Endothelial cell of umbilical vein (primary cell): ENCODE data around the gene GAL3ST3. TPM values are rescaled to one million over a fixed set of nuclear protein-coding genes. Genes with fewer than 3 reads are reported as not detected.

Experiments
- BruUV-seq: library from RNA; stranded (reverse); fragments of 400-500 nt; replicated peaks from 2 replicates; lab custom pipeline; 2021; lab: Mats Ljungman, UMichigan
- CTCF ChIA-PET: fragments of 300-600, 350-600 bp; sonication (Branson Sonifier 250); formaldehyde crosslinking; loops from one replicate; lab custom pipeline; 2021; ENCODE audit warnings: antibody characterized with exemption, inconsistent platforms; lab: Charles Lee
- POLR2A ChIA-PET: fragments of 300-600, 350-600 bp; sonication (Branson Sonifier 250); formaldehyde crosslinking; loops from one replicate; lab custom pipeline; 2021; ENCODE audit warnings: antibody characterized with exemption, inconsistent platforms; lab: Charles Lee
- DNase-seq: peaks from one replicate; pipeline ENCODE4 v3.0.0-alpha.2; 2011; ENCODE audit warnings: low read depth, low spot score
- FAIRE-seq: peaks from 2 replicates; lab custom pipeline; 2011; peaks lifted over from hg19 to GRCh38; lab: Jason Lieb, UNC
- H2AFZ ChIP-seq: 2 replicates; pipeline ENCODE4 v1.6.0; 2012; ENCODE audit warnings: low read depth, low read length, control low read depth, inconsistent platforms
- H3K27ac ChIP-seq: 2 replicates; pipeline ENCODE4 v1.5.1; 2011; ENCODE audit warnings: low read depth, mild to moderate bottlenecking, control low read depth, low read length, moderate library complexity; ENCODE audit not compliant: insufficient read depth
- H3K27me3 ChIP-seq, 2 experiments: 2 replicates each; pipeline versions ENCODE4 v1.6.0 to v1.6.1; 2011; ENCODE audit warnings: low read length in 2 of 2, mixed read lengths in 1 of 2; ENCODE audit not compliant: control insufficient read depth in 2 of 2, insufficient read depth in 2 of 2
- H3K36me3 ChIP-seq, 2 experiments: 2 replicates in 1 of 2; 3 replicates in 1 of 2; pipeline ENCODE4 v1.5.1; 2011; ENCODE audit warnings: low read length in 2 of 2, mild to moderate bottlenecking in 1 of 2, moderate library complexity in 1 of 2; ENCODE audit not compliant: control insufficient read depth in 2 of 2, insufficient read depth in 2 of 2; ENCODE audit errors: extremely low read depth in 1 of 2
- H3K4me1 ChIP-seq: 3 replicates; pipeline ENCODE4 v1.5.1; 2011; ENCODE audit warnings: mild to moderate bottlenecking, low read length; ENCODE audit not compliant: control insufficient read depth, insufficient read depth; ENCODE audit errors: extremely low read depth
- H3K4me2 ChIP-seq: 2 replicates; pipeline ENCODE4 v1.6.1; 2011; ENCODE audit warnings: low read length, control low read depth, mixed read lengths; ENCODE audit not compliant: insufficient read depth
- H3K4me3 ChIP-seq, 3 experiments: fragments of 200-600 bp in 1 of 3; sonication (generic), shearing (Covaris generic) in 1 of 3; replicated peaks in 1 of 3; 2 replicates each; pipeline ENCODE4 v1.5.1; 2011 to 2016; ENCODE audit warnings: control low read depth in 3 of 3, low read length in 3 of 3, mild to moderate bottlenecking in 2 of 3, inconsistent platforms in 1 of 3, low read depth in 1 of 3, moderate library complexity in 1 of 3; ENCODE audit not compliant: insufficient read depth in 1 of 3
- H3K79me2 ChIP-seq: 2 replicates; pipeline ENCODE4 v1.6.0; 2012; ENCODE audit warnings: low read length, inconsistent platforms; ENCODE audit not compliant: control insufficient read depth, insufficient read depth
- H3K9ac ChIP-seq: replicated peaks from 2 replicates; pipeline ENCODE3; 2011; ENCODE audit warnings: low read length, control low read depth; ENCODE audit not compliant: insufficient read depth; ENCODE audit errors: extremely low read depth
- H3K9me1 ChIP-seq: replicated peaks from 3 replicates; pipeline ENCODE4 v1.6.0; 2011; ENCODE audit warnings: mild to moderate bottlenecking, low read length; ENCODE audit not compliant: control insufficient read depth, insufficient read depth; ENCODE audit errors: extremely low read depth
- H3K9me3 ChIP-seq: replicated peaks from 2 replicates; pipeline ENCODE4 v1.5.1; 2012; ENCODE audit warnings: low read length, inconsistent platforms; ENCODE audit not compliant: control insufficient read depth, insufficient read depth
- H4K20me1 ChIP-seq: replicated peaks from 2 replicates; pipeline ENCODE3; 2011; ENCODE audit warnings: mild to moderate bottlenecking, low read length; ENCODE audit not compliant: control insufficient read depth, insufficient read depth; ENCODE audit errors: extremely low read depth
- CTCF ChIP-seq, 2 donors: IDR thresholded peaks; 1 replicate in 1 of 2; 2 replicates in 1 of 2; pipeline ENCODE4 v1.5.1; 2011; ENCODE audit warnings: low read length in 2 of 2, mild to moderate bottlenecking in 2 of 2, moderate library complexity in 2 of 2, control low read depth in 1 of 2, inconsistent platforms in 1 of 2, low read depth in 1 of 2; ENCODE audit not compliant: insufficient read depth in 1 of 2; ENCODE audit errors: extremely low read depth in 1 of 2
- EZH2 ChIP-seq: IDR thresholded peaks from 2 replicates; pipeline ENCODE4 v1.6.1; 2012; ENCODE audit warnings: borderline replicate concordance, low read depth, mild to moderate bottlenecking, moderate library complexity, low read length, inconsistent platforms; ENCODE audit not compliant: severe bottlenecking
- FOS ChIP-seq: IDR thresholded peaks from 2 replicates; pipeline ENCODE4 v1.6.1; 2011; ENCODE audit warnings: mild to moderate bottlenecking, low read length, moderate library complexity, borderline replicate concordance; ENCODE audit not compliant: insufficient read depth
- GATA2 ChIP-seq: IDR thresholded peaks from 2 replicates; pipeline ENCODE4 v1.7.0; 2011; ENCODE audit warnings: low read depth, mild to moderate bottlenecking, moderate library complexity, mixed read lengths, low read length; ENCODE audit not compliant: insufficient read length, insufficient read depth
- JUN ChIP-seq: IDR thresholded peaks from 2 replicates; pipeline ENCODE4 v1.6.1; 2011; ENCODE audit warnings: borderline replicate concordance, low read depth; ENCODE audit not compliant: insufficient read length, insufficient read depth
- MAX ChIP-seq: IDR thresholded peaks from 2 replicates; pipeline ENCODE4 v1.6.1; 2011; ENCODE audit not compliant: insufficient read depth, insufficient read length
- MYC ChIP-seq: IDR thresholded peaks from one replicate; pipeline ENCODE4 v1.6.1; 2011; ENCODE audit warnings: mild to moderate bottlenecking, low read depth, low read length
- POLR2A ChIP-seq: IDR thresholded peaks from 2 replicates; pipeline ENCODE4 v1.6.1; 2012; ENCODE audit warnings: low read depth, mild to moderate bottlenecking, control low read depth, low read length
- POLR2AphosphoS5 ChIP-seq: IDR thresholded peaks from 2 replicates; pipeline ENCODE4 v1.6.1; 2012; ENCODE audit warnings: low read depth, mild to moderate bottlenecking, control low read depth, low read length, moderate library complexity; ENCODE audit not compliant: insufficient read depth
- dilution Hi-C: fragments of 300-500 bp; cut with MboI; formaldehyde crosslinking; loops from one replicate; pipeline ENCODE4 v1.15.0; 2019; ENCODE audit warnings: low sequenced_read_pairs; ENCODE audit not compliant: extremely low pct_ligation_motif_present
- intact Hi-C: fragments of 100-400 bp; cut with micrococcal nuclease; formaldehyde crosslinking; loops from one replicate; pipeline ENCODE4 v1.10.0; 2022
- polyA plus RNA-seq, 4 experiments: library from polyadenylated mRNA; depleted of rRNA in 3 of 4; stranded (reverse) in 3 of 4; unstranded in 1 of 4; fragments of >200 nt; gene quantifications; 2 replicates each; pipeline versions ENCODE4 v1.2.1 to v1.2.3, GENCODE V29; 2011 to 2012; ENCODE audit warnings: missing spikeins in 1 of 4
- total RNA-seq: library from RNA; stranded (reverse); gene quantifications from 2 replicates; pipeline ENCODE4 v1.2.3, GENCODE V29; 2021

Gene GAL3ST3
- total and polyA plus RNA-seq, 2 donors (not counting 3 experiments of a cell fraction or from before 2014, with no cell fraction given) = 0.15 TPM; not detected in 1

- POLR2A ChIA-PET = no interaction called here
- Histone ChIP-seq H3K79me2 (peaks cover 37% of the 10 kb centered on the region), H3K27me3 (no peaks in the 10 kb centered on the region), H4K20me1 (peaks cover 2% of the 10 kb centered on the region), H3K27ac (no peak overlapping the region), H3K4me1 (peaks cover 21% of the 10 kb centered on the region), H3K9ac (no peak overlapping the region), H3K36me3 (peaks cover 5 to 6% of the 10 kb centered on the region in 2 experiments), H3K4me2 (no peak overlapping the region), H3K4me3 (no peak overlapping the region), H2AFZ (no peak overlapping the region), H3K9me1 (no peaks in the 10 kb centered on the region), H3K9me3 (no peaks in the 10 kb centered on the region)
- intact Hi-C loops (loop anchor here (5.0 kb wide), 1 partner anchor 39 kb away; no protein-coding TSS in a partner anchor), dilution Hi-C loops (no loop called here)
- TF ChIP-seq EZH2 (no peak), GATA2 (no peak), FOS (no peak), MYC (no peak), POLR2A (no peak), CTCF (IDR thresholded peaks at IDR 0.05; ENCODE audit: extremely low read depth in 1 of 2, insufficient read depth in 1 of 2, low read depth in 1 of 2, low read length in 2 of 2) (no peak), JUN (no peak), POLR2AphosphoS5 (no peak), MAX (no peak)
- CTCF ChIA-PET = no interaction called here
- no peak for DNase-seq
- FAIRE-seq = no peak
- BruUV-seq = no TSS peak
Observed at GRCh38 chr11:66073669-66074068, 24.7 kb upstream of the GAL3ST3 start.
